ENCODE results near the gene RRP15.

RRP15 gene

GRCh38 chr1:218377143-218377660 is 92.1 kb downstream of the RRP15 start:
- H3K27ac ChIP-seq, result no peak overlapping the region
- TF ChIP-seq CTCF (conservative IDR thresholded peaks at IDR 0.05), result no peak

- H3K27ac ChIP-seq, result peak overlapping the region; percentile 67
- no peak for TF ChIP-seq CTCF (conservative IDR thresholded peaks at IDR 0.05)
Observed at GRCh38 chr1:218380125-218380977, 95.3 kb downstream of the RRP15 start.

DNA sequence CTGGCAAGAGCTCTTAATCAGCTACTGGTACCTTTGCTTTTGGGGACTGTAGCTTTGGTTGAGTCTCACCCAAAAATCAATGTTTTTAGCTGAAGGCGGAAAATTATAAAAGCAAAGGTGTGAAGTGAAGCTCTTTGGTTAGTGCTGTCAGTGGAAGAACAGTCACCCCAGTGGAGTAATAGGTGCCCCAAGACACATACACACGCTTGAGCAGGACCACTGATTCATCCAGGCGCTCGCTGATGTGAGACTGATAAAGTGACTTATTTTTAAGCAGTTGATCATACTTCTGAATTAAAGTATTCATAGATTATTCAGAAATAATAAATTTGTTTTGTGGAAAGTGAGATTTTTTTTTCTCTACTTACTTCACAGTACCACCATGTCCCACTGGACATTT is 97.2 kb downstream of the RRP15 start:
- H3K27ac ChIP-seq, result no peak overlapping the region
- TF ChIP-seq CTCF (conservative IDR thresholded peaks at IDR 0.05), result no peak

- no peak for TF ChIP-seq CTCF (conservative IDR thresholded peaks at IDR 0.05)
- H3K27ac ChIP-seq, result no peak overlapping the region
Observed at GRCh38 chr1:218383051-218383450, 98.0 kb downstream of the RRP15 start.

DNA sequence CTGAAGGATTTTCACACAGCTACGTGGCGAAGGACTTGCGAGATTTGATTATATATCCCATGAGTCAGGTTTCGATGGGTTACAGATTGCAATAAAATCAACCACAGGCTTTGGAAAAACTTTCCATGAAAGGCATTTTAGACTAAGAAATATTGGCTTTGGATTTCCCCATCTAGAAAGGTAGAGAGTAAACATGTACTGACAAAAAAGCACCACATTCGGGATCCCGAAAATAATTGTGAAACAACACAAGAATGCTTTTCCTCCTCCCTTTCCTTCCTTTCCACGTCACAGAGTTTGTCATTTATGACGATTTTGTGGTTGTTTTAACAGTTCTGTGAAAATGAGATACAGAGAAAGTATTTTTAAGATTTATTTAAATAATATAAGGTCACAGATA is 98.6 kb downstream of the RRP15 start:
- no peak overlapping the region for H3K27ac ChIP-seq
- TF ChIP-seq CTCF (conservative IDR thresholded peaks at IDR 0.05), result no peak

- H3K27ac ChIP-seq, result no peak overlapping the region
- TF ChIP-seq CTCF (conservative IDR thresholded peaks at IDR 0.05), result no peak
Observed at GRCh38 chr1:218384581-218384993, 99.5 kb downstream of the RRP15 start.
